GM18868 (cell line): ENCODE data around the gene MTF2.
"Not testable (repeated sequence)": the region's sequence is repeated elsewhere in the genome, so short reads cannot be mapped to it uniquely, and the experiment has no call there.

ENCODE experiments used
- ATAC-seq: cut with Tn5 transposase; IDR thresholded peaks from one replicate; pipeline ENCODE4 v1.9.1; 2021; ENCODE audit warnings: mild to moderate bottlenecking, moderate library complexity; ENCODE audit not compliant: unreplicated experiment

Gene MTF2

DNA sequence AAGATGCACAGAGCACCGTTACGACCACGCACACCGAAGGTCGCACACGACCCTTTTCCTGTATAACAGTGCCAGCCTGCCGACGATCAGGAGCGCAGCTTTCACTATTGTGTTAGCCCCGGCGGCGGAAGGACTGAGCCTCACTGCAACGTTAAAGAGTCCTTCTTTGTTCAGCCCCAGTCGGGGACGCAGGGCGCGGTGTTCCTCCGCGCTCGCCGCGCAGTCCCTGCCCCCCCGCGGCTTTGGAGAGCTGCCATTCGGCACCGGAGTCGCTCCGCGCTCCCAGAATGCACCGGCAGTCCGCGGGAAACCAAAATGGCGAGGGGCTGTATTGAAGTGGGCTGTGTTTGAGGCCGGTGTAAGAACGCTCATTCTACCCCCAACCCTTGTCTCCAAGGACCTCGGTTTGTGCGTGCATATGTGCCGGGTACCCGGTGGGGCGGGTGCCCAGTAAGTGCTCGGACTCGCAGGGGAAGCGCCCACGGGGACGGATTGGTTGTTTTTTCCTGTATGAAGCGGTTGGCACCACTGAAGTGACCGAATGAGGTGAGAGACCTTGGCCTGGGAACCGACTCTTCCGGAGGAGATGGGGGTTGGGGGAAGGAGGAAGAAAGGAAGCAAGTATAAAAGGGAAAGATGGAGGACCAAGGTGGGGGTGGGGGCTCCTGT, at the start of gene MTF2:
Gene MTF2, plus strand, starts transcription at position 298 of the 669 bp plus-strand sequence. Its CDS starts 244 bp downstream, at position 542.
- ATAC-seq: peak; percentile 74

DNA sequence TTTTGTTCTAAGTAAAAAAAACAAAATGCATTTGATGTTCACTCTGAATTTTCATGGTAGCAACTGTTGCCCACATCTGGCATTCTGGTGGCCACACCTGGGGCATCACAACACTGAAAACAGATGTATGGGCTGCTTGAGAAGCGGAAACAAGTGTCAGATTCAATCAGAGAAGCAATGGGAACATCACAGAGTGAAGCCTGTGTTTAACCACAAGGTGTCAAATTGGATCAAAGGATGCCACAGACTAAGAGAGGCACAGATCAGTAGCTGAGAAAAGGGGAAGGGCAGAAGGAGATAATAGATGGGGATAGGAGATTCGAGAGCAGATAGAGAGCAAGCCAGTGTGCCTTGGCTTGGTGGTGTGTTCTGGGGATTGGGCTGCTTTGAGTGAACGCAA, 49.8 kb upstream of the MTF2 start:
- ATAC-seq: peak; percentile 33

GRCh38 chr1:93030191-93030590, 48.9 kb upstream of the MTF2 start:
- not testable (repeated sequence) for ATAC-seq

DNA sequence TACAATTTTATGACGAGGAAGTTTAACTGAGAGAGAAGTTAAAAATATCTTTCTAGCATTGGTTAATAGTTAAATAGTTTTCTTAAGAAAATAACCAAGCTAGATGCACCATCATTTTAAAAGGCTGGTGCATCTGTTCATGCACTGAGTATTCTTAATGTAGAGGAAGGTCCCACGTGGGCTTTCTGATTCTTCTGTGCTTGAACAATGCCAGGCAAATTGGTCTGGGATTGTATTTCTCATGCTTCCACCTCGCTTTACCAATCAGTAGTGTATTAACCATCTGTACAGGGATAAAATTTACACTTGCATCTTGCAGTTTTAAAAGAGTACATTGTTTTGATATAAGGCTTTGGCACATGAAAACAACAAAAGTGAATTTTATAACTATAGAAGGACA, 47.4 kb upstream of the MTF2 start:
- no peak for ATAC-seq

GRCh38 chr1:93033029-93033428, 46.1 kb upstream of the MTF2 start:
- ATAC-seq: peak; percentile 36

- peak; percentile 81 for ATAC-seq
Observed at GRCh38 chr1:93033785-93034184, 45.3 kb upstream of the MTF2 start.

- no peak for ATAC-seq
Observed at GRCh38 chr1:93034397-93034796, 44.7 kb upstream of the MTF2 start.

GRCh38 chr1:93036672-93037071, 42.4 kb upstream of the MTF2 start:
- ATAC-seq: no peak

GRCh38 chr1:93042187-93043056, 36.7 kb upstream of the MTF2 start:
- peak; percentile 88 for ATAC-seq

DNA sequence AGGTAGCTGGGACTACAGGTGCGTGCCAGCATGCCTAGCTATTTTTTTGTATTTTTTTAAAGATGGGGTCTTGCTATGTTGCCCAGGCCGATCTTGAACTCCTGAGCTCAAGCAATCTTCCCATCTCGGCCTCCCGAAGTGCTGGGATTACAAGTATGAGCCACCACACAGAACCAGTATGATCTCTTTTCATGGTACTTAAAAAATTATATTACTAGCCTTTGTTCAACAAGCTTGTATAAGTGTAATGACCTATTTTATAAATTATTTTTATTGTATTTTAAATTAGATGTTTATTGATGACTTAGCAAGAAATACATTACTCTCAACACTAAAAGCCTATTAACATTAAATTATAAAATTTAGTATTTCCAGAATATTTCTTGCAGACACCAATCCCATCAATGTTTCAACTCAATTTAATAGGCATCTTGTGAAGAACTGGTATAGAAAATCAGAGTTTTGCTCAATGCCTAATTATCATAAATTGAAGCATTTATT, 36.0 kb upstream of the MTF2 start:
- ATAC-seq: no peak

- ATAC-seq: no peak
Observed at GRCh38 chr1:93047618-93048017, 31.5 kb upstream of the MTF2 start.

GRCh38 chr1:93051961-93052360, 27.1 kb upstream of the MTF2 start:
- ATAC-seq: no peak

- ATAC-seq: no peak
Observed at GRCh38 chr1:93056214-93056613, 22.9 kb upstream of the MTF2 start.

GRCh38 chr1:93056649-93057048, 22.4 kb upstream of the MTF2 start:
- ATAC-seq: no peak

DNA sequence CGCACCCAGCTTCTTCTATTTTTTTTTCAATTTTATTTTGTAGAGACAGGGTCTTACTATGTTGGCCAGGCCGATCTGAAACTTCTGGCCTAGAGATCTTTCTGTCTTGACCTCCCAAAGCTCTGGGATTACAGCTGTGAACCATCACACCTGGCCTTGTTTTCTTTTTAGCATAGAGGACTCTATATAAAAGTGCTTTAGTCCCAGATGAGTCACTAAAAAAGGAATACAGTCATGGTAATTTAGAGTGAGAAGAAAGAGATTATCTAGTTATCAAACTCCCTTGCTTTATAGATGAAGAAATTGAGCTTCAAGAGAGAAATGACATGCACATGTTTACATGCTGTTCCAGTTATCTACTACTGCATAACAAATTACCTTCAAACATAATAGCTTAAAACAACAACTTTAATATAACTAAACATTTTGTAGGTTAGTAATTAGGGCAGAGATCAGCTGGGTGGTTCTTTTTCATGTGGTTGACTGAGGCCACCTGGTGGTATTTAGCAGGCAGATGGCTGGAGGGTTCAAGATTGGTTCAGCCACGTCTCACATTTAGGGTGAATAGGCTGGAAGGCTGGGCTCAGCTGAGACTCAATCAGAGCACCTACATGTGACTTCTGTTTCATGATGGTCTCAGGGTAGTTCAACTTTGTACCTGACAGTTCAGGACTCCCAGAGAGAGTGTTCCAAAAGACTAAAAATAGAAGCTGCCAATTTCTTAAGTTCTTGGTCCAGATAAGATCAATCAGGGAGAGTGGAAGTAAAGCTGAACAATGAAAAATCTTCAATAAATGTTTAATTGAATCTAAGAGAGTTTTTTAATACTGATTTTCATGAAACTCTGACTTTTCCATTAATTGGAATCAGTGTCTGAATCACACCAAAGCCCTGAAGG, 16.9 kb upstream of the MTF2 start:
- ATAC-seq: peak; percentile 78

DNA sequence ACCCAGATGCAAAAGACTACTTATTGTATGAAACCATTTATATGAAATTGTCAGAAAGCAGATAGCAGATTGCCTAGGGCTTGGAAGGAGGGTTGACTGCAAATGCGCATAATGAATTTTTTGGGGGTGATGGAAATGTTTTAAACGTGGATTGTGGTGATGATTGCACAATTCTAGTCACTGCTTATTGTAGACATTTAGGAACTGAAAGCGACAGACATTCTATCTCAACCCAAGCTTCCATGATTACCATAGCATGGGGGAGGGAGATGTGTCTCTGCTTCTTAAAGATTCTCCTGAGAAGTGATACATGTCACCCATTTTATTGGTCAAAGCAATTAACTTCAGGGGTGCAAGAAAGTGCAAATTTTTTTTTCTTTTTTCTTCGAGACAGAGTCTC, 2.8 kb upstream of the MTF2 start:
- no peak for ATAC-seq

DNA sequence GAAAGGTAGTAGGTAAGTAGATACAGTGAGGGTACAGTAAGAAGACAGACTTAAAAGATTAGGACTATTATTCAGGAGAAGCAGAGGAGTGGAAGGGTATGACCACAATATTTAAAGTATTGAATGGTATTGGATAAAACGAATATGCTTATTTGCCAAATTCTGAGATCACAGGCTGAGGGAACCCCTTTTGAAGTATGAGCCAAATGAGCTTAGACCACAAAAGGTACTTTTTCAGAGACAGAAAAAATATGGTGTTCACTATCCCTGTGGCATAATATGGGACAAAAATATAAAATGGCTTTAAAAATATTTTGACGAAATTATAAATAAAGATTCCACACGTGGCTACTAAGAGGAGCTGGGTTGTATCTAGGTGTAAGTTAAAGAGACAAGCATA, 880 bp upstream of the MTF2 start:
- ATAC-seq: no peak

DNA sequence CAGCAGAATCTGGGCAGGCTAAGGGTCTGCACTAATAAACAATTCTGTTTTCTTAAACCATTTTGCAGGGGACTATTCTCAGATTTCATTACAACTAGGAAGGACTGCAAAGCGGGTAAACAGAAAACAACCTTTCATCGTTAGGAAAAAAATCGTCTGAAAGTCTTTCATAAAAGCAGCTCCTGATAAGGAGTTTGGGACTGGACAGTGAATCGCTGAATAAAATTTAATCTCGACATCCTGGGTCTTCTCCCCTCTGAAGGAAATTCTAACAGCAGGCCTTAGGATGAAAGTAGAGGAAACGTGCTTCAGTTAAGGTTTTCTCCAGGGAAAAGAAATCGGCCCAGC, 471 bp upstream of the MTF2 start:
- no peak for ATAC-seq

GRCh38 chr1:93079685-93080141, 630 bp downstream of the MTF2 start:
- ATAC-seq: no peak

GRCh38 chr1:93080179-93080823, 1.2 kb downstream of the MTF2 start:
- ATAC-seq: peak; percentile 66

DNA sequence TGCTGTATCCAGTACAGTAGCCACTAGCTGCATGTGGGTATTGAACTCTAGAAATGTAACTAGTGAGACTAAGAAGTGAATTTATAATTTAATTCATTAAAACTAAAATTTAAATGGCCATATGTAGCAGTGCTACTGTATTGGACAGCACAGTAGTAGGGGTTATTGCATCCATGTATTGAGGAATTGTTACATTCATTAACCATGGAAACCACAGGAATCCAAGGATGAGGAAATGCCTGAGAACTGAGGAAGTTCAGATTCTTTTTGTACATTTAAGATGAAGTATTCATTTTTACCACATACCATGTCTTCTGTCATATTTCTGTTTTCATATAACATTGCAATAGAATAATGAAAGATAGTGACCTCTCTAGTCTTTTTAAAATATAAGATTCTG, 2.6 kb downstream of the MTF2 start:
- no peak for ATAC-seq
